ENCODE results near the gene SPRTN. TPM values are rescaled to one million over a fixed set of nuclear protein-coding genes. Genes with fewer than 3 reads are reported as not detected.
"Not testable (repeated sequence)": the region's sequence is repeated elsewhere in the genome, so short reads cannot be mapped to it uniquely, and the experiment has no call there.

SPRTN gene
- total and polyA plus RNA-seq, 2 donors (not counting 1 experiment from before 2014, with no cell fraction given) = 3.5 to 13.4 TPM

GRCh38 chr1:231348442-231348841 lies 10.3 kb downstream of the SPRTN start:
- 100% methylated on average over 3 of the region's 4 CpGs for WGBS (ENCODE audit: insufficient coverage)
- DNase-seq (no peak), ATAC-seq (ENCODE audit: low read depth) (no peak)
- H3K4me3 ChIP-seq (ENCODE audit: control extremely low read depth in 1 of 5, extremely low read depth in 1 of 5, insufficient read depth in 1 of 5, low read depth in 2 of 5, low read length in 4 of 5) = no peak overlapping the region
- H3K27ac Mint-ChIP-seq = no peak overlapping the region
- no peak overlapping the region for H2AFZ ChIP-seq (ENCODE audit: insufficient read depth, low read depth, low read length, poor library complexity, severe bottlenecking)
- ChIA-PET CTCF (interaction anchor here (1.5 to 1.9 kb wide), 2 partner anchors 9 to 242 kb away, joined by 4 to 6 read pairs; no protein-coding TSS in a partner anchor), POLR2A (no interaction called here)
- H3K4me3 Mint-ChIP-seq = no peak overlapping the region
- peaks cover 0 to 63% of the 10 kb centered on the region in 2 experiments for H3K36me3 ChIP-seq (replicated peaks in 1 of 2; ENCODE audit: control extremely low read depth in 1 of 2, control insufficient read depth in 1 of 2, extremely low read depth in 1 of 2, insufficient read depth in 2 of 2, low read length in 1 of 2)
- H3K9me3 Mint-ChIP-seq (ENCODE audit: insufficient read depth) = no peaks in the 10 kb centered on the region
- no peaks in the 10 kb centered on the region for H3K4me1 ChIP-seq (ENCODE audit: control insufficient read depth in 2 of 2, insufficient read depth in 2 of 2, low read length in 2 of 2)
- TF ChIP-seq CTCF (IDR thresholded peaks at IDR 0.05) (no peak), EZH2 (IDR thresholded peaks at IDR 0.05; ENCODE audit: borderline replicate concordance, insufficient read depth, low read depth, low read length, poor library complexity, severe bottlenecking) (no peak)
- H3K4me2 ChIP-seq (replicated peaks; ENCODE audit: low read depth, low read length, poor library complexity, severe bottlenecking) = no peak overlapping the region
- H3K27me3 Mint-ChIP-seq = no peaks in the 10 kb centered on the region
- no peaks in the 10 kb centered on the region for H3K9me3 ChIP-seq (ENCODE audit: control extremely low read depth in 1 of 3, control insufficient read depth in 2 of 3, insufficient read depth in 1 of 3, low read length in 2 of 3)
- H3K9ac ChIP-seq (ENCODE audit: low read length) = no peak overlapping the region
- no peaks in the 10 kb centered on the region for H3K4me1 Mint-ChIP-seq
- H3K27me3 ChIP-seq (replicated peaks in 1 of 4; ENCODE audit: control extremely low read depth in 1 of 4, control insufficient read depth in 3 of 4, insufficient read depth in 4 of 4, low read length in 3 of 4) = no peaks in the 10 kb centered on the region
- H4K20me1 ChIP-seq (ENCODE audit: control insufficient read depth, insufficient read depth, low read length, poor library complexity, severe bottlenecking) = peaks cover 2% of the 10 kb centered on the region
- intact Hi-C loops (cut with micrococcal nuclease) = no loop called here
- peaks cover 18% of the 10 kb centered on the region for H3K79me2 ChIP-seq (ENCODE audit: control insufficient read depth, insufficient read depth, low read length)
- H3K27ac ChIP-seq (ENCODE audit: low read length in 2 of 2) = no peak overlapping the region

GRCh38 chr1:231348856-231349255 lies 10.8 kb downstream of the SPRTN start:
- H3K4me1 Mint-ChIP-seq; H3K4me3 Mint-ChIP-seq; H3K9ac ChIP-seq (ENCODE audit: low read length); DNase-seq; H3K27me3 ChIP-seq (replicated peaks in 1 of 4; ENCODE audit: control extremely low read depth in 1 of 4, control insufficient read depth in 3 of 4, insufficient read depth in 4 of 4, low read length in 3 of 4); H4K20me1 ChIP-seq (ENCODE audit: control insufficient read depth, insufficient read depth, low read length, poor library complexity, severe bottlenecking); H3K27me3 Mint-ChIP-seq; H3K27ac Mint-ChIP-seq; intact Hi-C loops (cut with micrococcal nuclease); H3K9me3 Mint-ChIP-seq (ENCODE audit: insufficient read depth); H3K4me2 ChIP-seq (replicated peaks; ENCODE audit: low read depth, low read length, poor library complexity, severe bottlenecking); ATAC-seq (ENCODE audit: low read depth); H3K27ac ChIP-seq (ENCODE audit: low read length in 2 of 2); H3K4me1 ChIP-seq (ENCODE audit: control insufficient read depth in 2 of 2, insufficient read depth in 2 of 2, low read length in 2 of 2); H3K4me3 ChIP-seq (ENCODE audit: control extremely low read depth in 1 of 5, extremely low read depth in 1 of 5, insufficient read depth in 1 of 5, low read depth in 2 of 5, low read length in 4 of 5); POLR2A ChIA-PET; H2AFZ ChIP-seq (ENCODE audit: insufficient read depth, low read depth, low read length, poor library complexity, severe bottlenecking); H3K9me3 ChIP-seq (ENCODE audit: control extremely low read depth in 1 of 3, control insufficient read depth in 2 of 3, insufficient read depth in 1 of 3, low read length in 2 of 3): not testable (repeated sequence)
- CTCF ChIA-PET = interaction anchor here (0.6 to 1.9 kb wide), 4 partner anchors 8 to 408 kb away, joined by 3 to 6 read pairs (median 4); no protein-coding TSS in a partner anchor
- no CpG with 5 or more reads among the region's 1 CpG for WGBS (ENCODE audit: insufficient coverage)
- peaks cover 0 to 59% of the 10 kb centered on the region in 2 experiments for H3K36me3 ChIP-seq (replicated peaks in 1 of 2; ENCODE audit: control extremely low read depth in 1 of 2, control insufficient read depth in 1 of 2, extremely low read depth in 1 of 2, insufficient read depth in 2 of 2, low read length in 1 of 2)
- H3K79me2 ChIP-seq (ENCODE audit: control insufficient read depth, insufficient read depth, low read length) = peaks cover 18% of the 10 kb centered on the region
